H9 (cell line): ENCODE measurements around the gene SLC12A8. TPM values are rescaled to one million over a fixed set of nuclear protein-coding genes. Genes with fewer than 3 reads are reported as not detected.
A peak's percentile ranks its signal among the peaks of the same experiment; 100 is the strongest.

Experiments
- DNase-seq: peaks from one replicate; pipeline ENCODE4 v3.0.0-alpha.2; 2017
- H2AFZ ChIP-seq: one replicate; pipeline ENCODE4 v1.6.1; 2013; ENCODE audit warnings: mild to moderate bottlenecking, low read length, control low read depth, moderate library complexity
- H2AK5ac ChIP-seq: 2 replicates; pipeline ENCODE4 v1.6.1; 2013; ENCODE audit warnings: low read length, control low read depth, mixed read lengths; ENCODE audit not compliant: insufficient read length
- H2BK120ac ChIP-seq: one replicate; pipeline ENCODE4 v1.6.1; 2013; ENCODE audit warnings: low read depth, mild to moderate bottlenecking, low read length, control low read depth, inconsistent platforms; ENCODE audit not compliant: poor library complexity, severe bottlenecking
- H2BK12ac ChIP-seq: 2 replicates; pipeline ENCODE4 v1.6.1; 2013; ENCODE audit warnings: low read length, control low read depth, mixed read lengths, low read depth; ENCODE audit not compliant: insufficient read length
- H2BK15ac ChIP-seq: 2 replicates; pipeline ENCODE4 v1.6.1; 2013; ENCODE audit warnings: low read depth, low read length, control low read depth
- H2BK20ac ChIP-seq: one replicate; pipeline ENCODE4 v1.6.1; 2013; ENCODE audit warnings: low read depth, mild to moderate bottlenecking, low read length, control low read depth, inconsistent platforms; ENCODE audit not compliant: poor library complexity, severe bottlenecking
- H2BK5ac ChIP-seq: 2 replicates; pipeline ENCODE4 v1.6.1; 2013; ENCODE audit warnings: low read length, control low read depth, mixed read lengths; ENCODE audit not compliant: insufficient read length
- H3K14ac ChIP-seq: 2 replicates; pipeline ENCODE4 v1.6.1; 2013; ENCODE audit warnings: low read length, control low read depth; ENCODE audit not compliant: insufficient read depth
- H3K18ac ChIP-seq: 2 replicates; pipeline ENCODE4 v1.6.1; 2013; ENCODE audit warnings: low read depth, mild to moderate bottlenecking, mixed read lengths, low read length, control low read depth; ENCODE audit not compliant: insufficient read length
- H3K23ac ChIP-seq: 2 replicates; pipeline ENCODE4 v1.6.1; 2013; ENCODE audit warnings: low read length, control low read depth, mixed read lengths, low read depth; ENCODE audit not compliant: insufficient read length
- H3K23me2 ChIP-seq: 2 replicates; pipeline ENCODE4 v1.6.1; 2013; ENCODE audit warnings: low read depth, mild to moderate bottlenecking, mixed read lengths, low read length, control low read depth; ENCODE audit not compliant: insufficient read length, poor library complexity, severe bottlenecking
- H3K27ac ChIP-seq: 2 replicates; pipeline ENCODE4 v1.5.1; 2013; ENCODE audit warnings: low read length, control low read depth, mixed read lengths, low read depth; ENCODE audit not compliant: insufficient read length
- H3K27me3 ChIP-seq: 2 replicates; pipeline ENCODE4 v1.6.1; 2013; ENCODE audit warnings: low read length, control low read depth, inconsistent platforms; ENCODE audit not compliant: insufficient read depth
- H3K4ac ChIP-seq: 2 replicates; pipeline ENCODE4 v1.6.1; 2013; ENCODE audit warnings: low read depth, mild to moderate bottlenecking, control low read depth, inconsistent platforms, low read length, moderate library complexity
- H3K4me1 ChIP-seq: 2 replicates; pipeline ENCODE4 v1.6.1; 2013; ENCODE audit warnings: low read length, control low read depth, inconsistent platforms; ENCODE audit not compliant: insufficient read depth
- H3K4me2 ChIP-seq: 2 replicates; pipeline ENCODE4 v1.6.1; 2013; ENCODE audit warnings: low read length, control low read depth, mixed read lengths; ENCODE audit not compliant: insufficient read length, insufficient read depth
- H3K56ac ChIP-seq: 2 replicates; pipeline ENCODE4 v1.6.1; 2013; ENCODE audit warnings: low read depth, mild to moderate bottlenecking, mixed read lengths, low read length, control low read depth; ENCODE audit not compliant: insufficient read length
- H3K79me1 ChIP-seq: 2 replicates; pipeline ENCODE4 v1.6.1; 2013; ENCODE audit warnings: low read depth, mild to moderate bottlenecking, moderate library complexity, low read length, control low read depth, inconsistent platforms; ENCODE audit not compliant: insufficient read depth, poor library complexity, severe bottlenecking
- H3K79me2 ChIP-seq: 2 replicates; pipeline ENCODE4 v1.6.1; 2013; ENCODE audit warnings: low read length, control low read depth, inconsistent platforms; ENCODE audit not compliant: insufficient read depth
- H3K9ac ChIP-seq: 2 replicates; pipeline ENCODE4 v1.6.1; 2013; ENCODE audit warnings: low read length, control low read depth, mixed read lengths; ENCODE audit not compliant: insufficient read length; ENCODE audit errors: extremely low read depth
- H3K9me3 ChIP-seq: one replicate; pipeline ENCODE4 v1.6.1; 2013; ENCODE audit warnings: low read depth, low read length, inconsistent platforms; ENCODE audit not compliant: control insufficient read depth
- H3T11ph ChIP-seq: one replicate; pipeline ENCODE4 v1.6.1; 2013; ENCODE audit warnings: mild to moderate bottlenecking, low read length, control low read depth, inconsistent platforms
- H4K20me1 ChIP-seq: one replicate; pipeline ENCODE4 v1.6.1; 2013; ENCODE audit not compliant: control insufficient read depth, insufficient read length, insufficient read depth
- H4K5ac ChIP-seq: 2 replicates; pipeline ENCODE4 v1.6.1; 2013; ENCODE audit warnings: low read depth, mild to moderate bottlenecking, mixed read lengths, low read length, control low read depth; ENCODE audit not compliant: insufficient read length
- H4K8ac ChIP-seq: replicated peaks from 2 replicates; pipeline ENCODE4 v1.6.1; 2013; ENCODE audit warnings: low read length, control low read depth, mixed read lengths, low read depth; ENCODE audit not compliant: insufficient read length
- H4K91ac ChIP-seq: 2 replicates; pipeline ENCODE4 v1.6.1; 2013; ENCODE audit warnings: low read depth, mild to moderate bottlenecking, moderate library complexity, mixed read lengths, low read length, control low read depth; ENCODE audit not compliant: insufficient read length
- H3K27ac Mint-ChIP-seq, 3 experiments: 2 replicates in 2 of 3; 3 replicates in 1 of 3; pipeline ENCODE4 v1.8.0; 2020 to 2021; ENCODE audit warnings: mixed read lengths in 3 of 3, mild to moderate bottlenecking in 1 of 3, moderate library complexity in 1 of 3
- H3K27me3 Mint-ChIP-seq: 2 replicates; pipeline ENCODE4 v1.8.0; 2021; ENCODE audit warnings: low read depth, mild to moderate bottlenecking, moderate library complexity, mixed read lengths
- H3K36me3 Mint-ChIP-seq, 3 experiments: 2 replicates in 2 of 3; 3 replicates in 1 of 3; pipeline ENCODE4 v1.8.0; 2020 to 2021; ENCODE audit warnings: low read depth in 3 of 3, mixed read lengths in 3 of 3; ENCODE audit not compliant: insufficient read depth in 1 of 3
- H3K4me1 Mint-ChIP-seq, 2 experiments: 2 replicates each; pipeline ENCODE4 v1.8.0; 2020; ENCODE audit warnings: mixed read lengths in 2 of 2
- H3K4me3 Mint-ChIP-seq, 2 experiments: 2 replicates in 1 of 2; 3 replicates in 1 of 2; pipeline ENCODE4 v1.8.0; 2020 to 2021; ENCODE audit warnings: mild to moderate bottlenecking in 2 of 2, mixed read lengths in 2 of 2, moderate library complexity in 1 of 2
- H3K9me3 Mint-ChIP-seq, 2 experiments: 2 replicates in 1 of 2; 3 replicates in 1 of 2; pipeline ENCODE4 v1.8.0; 2020; ENCODE audit warnings: mild to moderate bottlenecking in 2 of 2, mixed read lengths in 2 of 2, moderate library complexity in 1 of 2
- WGBS: extraction: QIAGEN DNeasy Blood & Tissue Kit; methylation state at CpG from one replicate; pipeline ENCODE4 v1.1.7; 2013; ENCODE audit warnings: missing lambda C conversion rate, low lambda C conversion rate, mixed read lengths; ENCODE audit not compliant: insufficient read length; ENCODE audit errors: extremely low coverage; 5-methylcytosine and 5-hydroxymethylcytosine counted together
- total RNA-seq: library from RNA; stranded (reverse); gene quantifications from 2 replicates; pipeline ENCODE4 v1.2.1, GENCODE V29; 2021
- TF ChIP-seq, protein P1 (sequence below): fragments of 200-600 bp; sonication (generic); conservative IDR thresholded peaks from 3 replicates; pipeline ENCODE4 v1.8.0; 2021; ENCODE audit warnings: antibody characterized with exemption, mild to moderate bottlenecking

The SLC12A8 gene
- total RNA-seq, 1 experiment from 2014 or later = 8.2 TPM

DNA sequence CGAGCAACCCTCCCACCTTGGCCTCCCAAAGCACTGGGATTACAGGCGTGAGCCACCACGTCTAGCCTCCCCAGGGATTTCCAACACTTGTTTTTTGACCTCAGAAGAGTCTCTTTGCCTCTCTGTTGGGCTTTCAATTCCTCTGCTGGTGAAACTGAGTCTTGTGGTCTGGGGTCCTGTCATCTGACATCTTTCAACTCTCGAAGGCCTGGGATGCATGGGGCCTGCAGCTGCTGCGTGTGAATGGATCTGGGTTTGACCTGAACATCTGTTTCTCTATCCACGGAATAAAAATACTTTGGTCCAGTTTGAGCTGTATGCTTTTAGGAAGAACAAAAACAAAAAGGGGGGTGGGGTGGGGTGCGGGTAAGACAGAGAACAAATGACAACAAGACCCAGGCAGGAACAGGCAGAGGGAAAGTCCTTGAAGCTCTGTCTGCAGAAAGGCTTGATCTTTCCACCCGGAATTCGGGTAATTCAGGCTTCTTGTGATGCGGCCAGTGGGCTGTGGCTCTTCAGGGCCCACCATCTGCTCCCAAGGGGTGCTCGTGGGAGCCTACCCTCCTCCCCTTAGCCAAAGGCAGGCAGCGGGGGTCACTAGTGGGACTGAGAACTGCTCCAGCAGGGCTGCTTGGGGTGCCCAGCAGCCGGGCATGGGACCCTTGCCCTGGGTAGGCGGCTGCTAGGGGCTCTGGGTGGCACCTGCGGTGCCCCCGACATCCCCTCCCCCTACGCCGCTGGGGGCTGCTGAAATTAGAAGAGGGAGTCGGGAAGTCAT lies 71.5 kb downstream of the SLC12A8 start:
- no peak overlapping the region for H4K8ac ChIP-seq
- no peak overlapping the region for H3K9ac ChIP-seq
- H2AFZ ChIP-seq = no peak overlapping the region
- H2BK20ac ChIP-seq = no peak overlapping the region
- peaks cover 11% of the 10 kb centered on the region; the same call in 1 of the 2 replicates for H3K4me1 ChIP-seq
- no peak overlapping the region for H2BK120ac ChIP-seq
- no peak overlapping the region for H3K56ac ChIP-seq
- H3K27ac ChIP-seq = no peak overlapping the region
- TF ChIP-seq, protein P1, sequence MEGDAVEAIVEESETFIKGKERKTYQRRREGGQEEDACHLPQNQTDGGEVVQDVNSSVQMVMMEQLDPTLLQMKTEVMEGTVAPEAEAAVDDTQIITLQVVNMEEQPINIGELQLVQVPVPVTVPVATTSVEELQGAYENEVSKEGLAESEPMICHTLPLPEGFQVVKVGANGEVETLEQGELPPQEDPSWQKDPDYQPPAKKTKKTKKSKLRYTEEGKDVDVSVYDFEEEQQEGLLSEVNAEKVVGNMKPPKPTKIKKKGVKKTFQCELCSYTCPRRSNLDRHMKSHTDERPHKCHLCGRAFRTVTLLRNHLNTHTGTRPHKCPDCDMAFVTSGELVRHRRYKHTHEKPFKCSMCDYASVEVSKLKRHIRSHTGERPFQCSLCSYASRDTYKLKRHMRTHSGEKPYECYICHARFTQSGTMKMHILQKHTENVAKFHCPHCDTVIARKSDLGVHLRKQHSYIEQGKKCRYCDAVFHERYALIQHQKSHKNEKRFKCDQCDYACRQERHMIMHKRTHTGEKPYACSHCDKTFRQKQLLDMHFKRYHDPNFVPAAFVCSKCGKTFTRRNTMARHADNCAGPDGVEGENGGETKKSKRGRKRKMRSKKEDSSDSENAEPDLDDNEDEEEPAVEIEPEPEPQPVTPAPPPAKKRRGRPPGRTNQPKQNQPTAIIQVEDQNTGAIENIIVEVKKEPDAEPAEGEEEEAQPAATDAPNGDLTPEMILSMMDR = no peak
- Mint-ChIP-seq H3K4me3 (peak overlapping the region; percentile 62 to 69; a peak in 4 of 5 replicates), H3K9me3 (no peaks in the 10 kb centered on the region), H3K36me3 (peaks cover 0 to 7% (median 6%) of the 10 kb centered on the region in 3 experiments; a peak in 4 of 7 replicates), H3K27me3 (peaks cover 29% of the 10 kb centered on the region), H3K27ac (no peak overlapping the region), H3K4me1 (peaks cover 31 to 43% of the 10 kb centered on the region in 2 experiments)
- H3K18ac ChIP-seq = no peak overlapping the region
- no peak for DNase-seq
- H3K4me2 ChIP-seq = peak overlapping the region; percentile 63
- H4K20me1 ChIP-seq = no peaks in the 10 kb centered on the region
- H2BK12ac ChIP-seq = no peak overlapping the region
- no peak overlapping the region for H3T11ph ChIP-seq
- no peak overlapping the region for H3K4ac ChIP-seq
- no CpG with 5 or more reads among the region's 19 CpGs for WGBS
- H3K79me1 ChIP-seq = no peaks in the 10 kb centered on the region
- H3K27me3 ChIP-seq = no peaks in the 10 kb centered on the region
- no peak overlapping the region for H4K5ac ChIP-seq
- H2AK5ac ChIP-seq = no peak overlapping the region
- no peaks in the 10 kb centered on the region for H3K9me3 ChIP-seq
- H2BK5ac ChIP-seq = no peak overlapping the region
- no peaks in the 10 kb centered on the region for H3K79me2 ChIP-seq
- H4K91ac ChIP-seq = no peak overlapping the region
- no peak overlapping the region for H3K14ac ChIP-seq
- peaks cover 3% of the 10 kb centered on the region for H3K23me2 ChIP-seq
- H3K23ac ChIP-seq = no peak overlapping the region
- H2BK15ac ChIP-seq = no peak overlapping the region
